DMS79 (cell line): Measurements from ENCODE around the gene ARHGEF40.
"Not testable (repeated sequence)": the region's sequence is repeated elsewhere in the genome, so short reads cannot be mapped to it uniquely, and the experiment has no call there.

Source experiments
- DNase-seq: peaks from one replicate; lab custom pipeline; 2025; lab: John Stamatoyannopoulos, UW

Gene ARHGEF40

GRCh38 chr14:21039585-21040369 is 30.3 kb upstream of the ARHGEF40 start:
- DNase-seq = peak; percentile 9

- no peak for DNase-seq
Measured at GRCh38 chr14:21040370-21040925, 29.7 kb upstream of the ARHGEF40 start.

- DNase-seq = not testable (repeated sequence)
Measured at GRCh38 chr14:21040941-21041340, 29.2 kb upstream of the ARHGEF40 start.

GRCh38 chr14:21041676-21042433 is 28.2 kb upstream of the ARHGEF40 start, which contains the start of gene RNASE7:
TSS of gene RNASE7 (plus strand) at chr14:21042362. CDS start at chr14:21042993, 631 bp downstream.
- DNase-seq = no peak

- DNase-seq = no peak
Measured at GRCh38 chr14:21042918-21043317, 27.2 kb upstream of the ARHGEF40 start.

DNA sequence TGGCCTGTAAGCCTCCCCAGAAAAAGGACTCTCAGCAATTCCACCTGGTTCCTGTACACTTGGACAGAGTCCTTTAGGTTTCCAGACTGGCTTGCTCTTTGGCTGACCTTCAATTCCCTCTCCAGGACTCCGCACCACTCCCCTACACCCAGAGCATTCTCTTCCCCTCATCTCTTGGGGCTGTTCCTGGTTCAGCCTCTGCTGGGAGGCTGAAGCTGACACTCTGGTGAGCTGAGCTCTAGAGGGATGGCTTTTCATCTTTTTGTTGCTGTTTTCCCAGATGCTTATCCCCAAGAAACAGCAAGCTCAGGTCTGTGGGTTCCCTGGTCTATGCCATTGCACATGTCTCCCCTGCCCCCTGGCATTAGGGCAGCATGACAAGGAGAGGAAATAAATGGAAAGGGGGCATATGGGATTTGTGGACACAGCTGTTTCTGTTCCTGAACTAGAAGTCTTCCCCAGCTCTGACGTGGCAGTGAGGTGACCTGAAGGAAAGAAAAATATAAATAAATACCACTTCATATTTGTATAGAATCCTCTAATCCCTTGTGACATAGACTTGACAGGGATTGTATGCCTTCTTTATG is 26.6 kb upstream of the ARHGEF40 start:
- DNase-seq = no peak

DNA sequence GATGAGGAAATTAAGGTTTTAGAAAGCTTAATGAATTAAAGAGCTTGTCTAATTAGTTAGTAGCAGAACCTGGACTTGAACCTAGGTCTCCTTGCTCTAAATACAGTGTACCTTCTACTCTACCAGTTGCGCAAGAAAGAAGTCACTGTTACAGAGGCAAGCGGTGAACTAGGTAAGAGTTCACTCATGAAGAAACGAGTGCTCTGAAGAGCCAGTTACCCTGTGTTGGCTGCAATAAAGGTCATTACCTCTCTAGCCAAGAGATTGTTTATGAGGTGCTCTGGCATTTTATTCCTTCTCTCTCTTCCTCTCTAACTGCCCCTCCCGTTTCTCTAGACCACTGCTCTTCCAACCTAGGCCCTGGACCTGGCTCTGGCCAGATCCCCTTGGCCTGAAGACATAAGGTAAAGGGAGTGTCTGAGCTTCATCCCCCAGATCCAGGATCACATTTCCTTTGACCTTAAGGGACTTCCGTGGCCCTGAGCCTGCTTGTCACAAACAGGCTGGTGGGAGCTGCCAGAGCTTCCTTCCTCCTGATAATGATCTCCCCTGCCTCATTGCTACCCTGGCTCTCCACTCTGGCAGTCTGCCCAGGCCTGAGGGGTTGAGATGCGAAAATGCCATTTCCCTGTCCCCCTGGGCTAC is 26.0 kb upstream of the ARHGEF40 start:
- DNase-seq = peak; percentile 60

- no peak for DNase-seq
Measured at GRCh38 chr14:21047378-21047781, 22.7 kb upstream of the ARHGEF40 start.

GRCh38 chr14:21048638-21049037 is 21.5 kb upstream of the ARHGEF40 start:
- no peak for DNase-seq

DNA sequence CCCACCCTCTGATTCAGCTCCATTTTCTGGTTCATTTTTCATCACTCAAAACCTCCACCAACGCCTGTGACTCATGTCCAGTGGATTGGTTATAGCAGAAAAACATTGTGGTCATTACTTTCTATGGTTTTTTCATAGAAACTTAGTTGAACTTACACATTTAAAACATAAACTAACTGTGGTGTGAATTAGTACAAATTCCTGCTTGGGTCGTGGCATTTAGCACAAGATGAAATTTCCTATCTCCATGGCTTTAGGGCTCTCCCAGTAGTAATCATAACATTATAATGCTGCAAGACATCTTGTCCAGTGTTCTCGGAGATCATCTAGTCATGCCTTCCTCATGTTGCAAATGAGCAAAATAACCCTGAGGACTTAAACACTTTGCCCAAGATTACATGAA is 20.8 kb upstream of the ARHGEF40 start:
- DNase-seq = no peak

GRCh38 chr14:21050597-21050996 is 19.5 kb upstream of the ARHGEF40 start:
- DNase-seq = no peak

- DNase-seq = no peak
Measured at GRCh38 chr14:21053184-21054122, 16.7 kb upstream of the ARHGEF40 start.

GRCh38 chr14:21054123-21054767 is 15.9 kb upstream of the ARHGEF40 start:
- no peak for DNase-seq

DNA sequence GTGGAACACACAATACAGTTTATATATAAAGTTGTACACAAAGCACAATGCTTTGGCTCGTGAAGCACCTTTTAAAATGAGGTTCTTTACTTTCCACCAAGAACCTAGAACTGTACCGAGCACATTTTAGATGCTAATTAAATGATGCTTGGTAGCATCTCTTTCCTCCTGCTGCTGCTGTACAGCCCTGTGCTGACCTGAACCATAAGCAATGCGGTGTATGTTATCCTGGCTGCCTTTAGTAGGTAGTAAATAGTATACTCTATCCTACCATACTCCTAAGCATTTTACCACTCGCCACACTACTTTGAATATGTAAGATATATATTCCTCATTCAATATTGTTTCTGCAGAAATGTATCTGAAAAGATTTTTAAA is 15.3 kb upstream of the ARHGEF40 start:
- DNase-seq = no peak

GRCh38 chr14:21055432-21056117 is 14.5 kb upstream of the ARHGEF40 start:
- DNase-seq = no peak

DNA sequence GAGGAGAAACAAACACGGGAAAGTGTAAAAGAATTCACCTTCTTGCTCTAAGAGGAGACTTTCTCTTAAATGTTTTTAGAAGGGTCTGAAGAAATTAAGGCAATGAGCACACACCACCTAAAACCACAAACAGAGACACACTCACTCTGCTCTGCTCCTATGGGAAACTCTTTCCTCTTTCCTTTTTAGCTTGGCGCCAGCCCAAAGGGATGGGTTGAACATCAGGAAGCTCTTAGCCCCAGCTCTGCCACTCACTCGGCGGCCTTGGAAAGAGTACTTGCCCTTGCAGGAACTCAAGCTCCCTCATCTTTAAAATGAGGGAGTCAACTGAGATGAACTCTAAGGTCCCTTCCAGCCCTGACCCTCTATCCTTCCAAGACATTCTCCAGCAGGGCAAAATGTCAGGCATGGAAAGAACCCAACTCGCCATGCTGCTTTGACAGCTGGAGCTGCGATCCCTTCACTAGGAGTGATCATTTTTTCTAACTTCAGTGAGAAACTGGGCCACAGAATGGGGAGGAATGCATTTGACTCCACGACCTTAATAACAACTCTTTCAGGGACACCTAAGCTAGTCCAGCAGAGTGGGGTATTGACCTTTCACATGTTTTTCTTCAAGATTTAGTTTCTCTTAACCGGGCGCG is 13.5 kb upstream of the ARHGEF40 start:
- no peak for DNase-seq

GRCh38 chr14:21057803-21058675 is 12.1 kb upstream of the ARHGEF40 start, which contains the start of gene RNASE8:
TSS of gene RNASE8 (plus strand) at chr14:21057822. CDS start at chr14:21057893, 71 bp downstream.
- DNase-seq = no peak

DNA sequence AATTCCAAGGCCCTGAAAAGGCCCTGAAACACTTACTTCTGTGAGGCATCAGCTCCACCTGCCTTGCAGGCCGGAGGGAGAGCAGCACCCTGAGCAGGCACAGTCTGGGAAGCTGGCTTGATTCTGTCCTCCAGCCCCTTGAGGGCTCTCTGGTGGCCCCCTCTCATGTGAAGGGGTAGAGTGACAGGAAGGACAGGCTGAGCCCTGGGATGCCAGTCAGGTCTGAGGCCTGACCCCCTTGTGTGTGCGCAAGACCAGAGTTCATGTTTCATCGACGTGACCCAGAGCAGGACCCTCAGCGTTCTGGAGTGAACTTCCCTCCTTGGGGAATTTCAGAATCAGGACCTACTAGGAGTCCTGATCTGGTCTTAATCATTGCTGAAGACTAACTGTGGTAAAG is 11.2 kb upstream of the ARHGEF40 start:
- no peak for DNase-seq
